ENCODE results near the gene CAPN14.

Gene CAPN14

GRCh38 chr2:31205186-31205585 lies 12.1 kb downstream of the CAPN14 start:
- TF ChIP-seq ARNTL (CRISPR knock-in tag; IDR thresholded peaks at IDR 0.05; ENCODE audit: borderline replicate concordance, low read depth) (no peak), ISL1 (CRISPR knock-in tag; IDR thresholded peaks at IDR 0.05) (no peak), PPARA (CRISPR knock-in tag; IDR thresholded peaks at IDR 0.05; ENCODE audit: borderline replicate concordance) (no peak), ZC3H10 (CRISPR knock-in tag; IDR thresholded peaks at IDR 0.05) (no peak), BACH2 (CRISPR knock-in tag; IDR thresholded peaks at IDR 0.05; ENCODE audit: borderline replicate concordance) (no peak), POU6F1 (CRISPR knock-in tag; IDR thresholded peaks at IDR 0.05; ENCODE audit: borderline replicate concordance, low read depth) (no peak), ZNF565 (CRISPR knock-in tag; conservative IDR thresholded peaks at IDR 0.05; ENCODE audit: low read depth) (no peak), TOX (CRISPR knock-in tag; IDR thresholded peaks at IDR 0.05; ENCODE audit: borderline replicate concordance) (no peak), CREB5 (CRISPR knock-in tag; IDR thresholded peaks at IDR 0.05; ENCODE audit: low read depth) (no peak)
- ATAC-seq: no peak

GRCh38 chr2:31204783-31205182 lies 12.5 kb downstream of the CAPN14 start:
- TF ChIP-seq SNAI2 (CRISPR knock-in tag; IDR thresholded peaks at IDR 0.05): no peak
- no peak for TF ChIP-seq ZNF8 (CRISPR knock-in tag; IDR thresholded peaks at IDR 0.05)
- TF ChIP-seq TOX (CRISPR knock-in tag; IDR thresholded peaks at IDR 0.05; ENCODE audit: borderline replicate concordance): no peak
- TF ChIP-seq, protein P1, sequence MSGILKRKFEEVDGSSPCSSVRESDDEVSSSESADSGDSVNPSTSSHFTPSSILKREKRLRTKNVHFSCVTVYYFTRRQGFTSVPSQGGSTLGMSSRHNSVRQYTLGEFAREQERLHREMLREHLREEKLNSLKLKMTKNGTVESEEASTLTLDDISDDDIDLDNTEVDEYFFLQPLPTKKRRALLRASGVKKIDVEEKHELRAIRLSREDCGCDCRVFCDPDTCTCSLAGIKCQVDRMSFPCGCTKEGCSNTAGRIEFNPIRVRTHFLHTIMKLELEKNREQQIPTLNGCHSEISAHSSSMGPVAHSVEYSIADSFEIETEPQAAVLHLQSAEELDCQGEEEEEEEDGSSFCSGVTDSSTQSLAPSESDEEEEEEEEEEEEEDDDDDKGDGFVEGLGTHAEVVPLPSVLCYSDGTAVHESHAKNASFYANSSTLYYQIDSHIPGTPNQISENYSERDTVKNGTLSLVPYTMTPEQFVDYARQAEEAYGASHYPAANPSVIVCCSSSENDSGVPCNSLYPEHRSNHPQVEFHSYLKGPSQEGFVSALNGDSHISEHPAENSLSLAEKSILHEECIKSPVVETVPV (CRISPR knock-in tag; IDR thresholded peaks at IDR 0.05): no peak
- TF ChIP-seq GLIS3 (CRISPR knock-in tag; IDR thresholded peaks at IDR 0.05): no peak
- TF ChIP-seq ZFP3 (CRISPR knock-in tag; IDR thresholded peaks at IDR 0.05): no peak
- TF ChIP-seq RARB (CRISPR knock-in tag; IDR thresholded peaks at IDR 0.05): no peak
- no peak for TF ChIP-seq TCF4 (CRISPR knock-in tag; IDR thresholded peaks at IDR 0.05; ENCODE audit: borderline replicate concordance)
- TF ChIP-seq PATZ1 (CRISPR knock-in tag; IDR thresholded peaks at IDR 0.05; ENCODE audit: borderline replicate concordance): no peak
- TF ChIP-seq PPARA (CRISPR knock-in tag; IDR thresholded peaks at IDR 0.05; ENCODE audit: borderline replicate concordance): no peak
- no peak for TF ChIP-seq OSR1 (CRISPR knock-in tag; IDR thresholded peaks at IDR 0.05)
- TF ChIP-seq CREB5 (CRISPR knock-in tag; IDR thresholded peaks at IDR 0.05; ENCODE audit: low read depth): no peak
- TF ChIP-seq ZFP30 (CRISPR knock-in tag; IDR thresholded peaks at IDR 0.05): no peak
- no peak for TF ChIP-seq ZC3H10 (CRISPR knock-in tag; IDR thresholded peaks at IDR 0.05)
- no peak for TF ChIP-seq ZNF565 (CRISPR knock-in tag; conservative IDR thresholded peaks at IDR 0.05; ENCODE audit: low read depth)
- no peak for TF ChIP-seq ARNTL (CRISPR knock-in tag; IDR thresholded peaks at IDR 0.05; ENCODE audit: borderline replicate concordance, low read depth)
- no peak for TF ChIP-seq BACH2 (CRISPR knock-in tag; IDR thresholded peaks at IDR 0.05; ENCODE audit: borderline replicate concordance)
- no peak for TF ChIP-seq POU6F1 (CRISPR knock-in tag; IDR thresholded peaks at IDR 0.05; ENCODE audit: borderline replicate concordance, low read depth)
- TF ChIP-seq ESRRG (CRISPR knock-in tag; IDR thresholded peaks at IDR 0.05): no peak
- TF ChIP-seq ISL1 (CRISPR knock-in tag; IDR thresholded peaks at IDR 0.05): no peak
- ATAC-seq: no peak

GRCh38 chr2:31203916-31204315 lies 13.4 kb downstream of the CAPN14 start:
- no peak for ATAC-seq
- TF ChIP-seq, protein P1 (CRISPR knock-in tag; IDR thresholded peaks at IDR 0.05): no peak
- TF ChIP-seq POU6F1 (CRISPR knock-in tag; IDR thresholded peaks at IDR 0.05; ENCODE audit: borderline replicate concordance, low read depth) (no peak), GLIS3 (CRISPR knock-in tag; IDR thresholded peaks at IDR 0.05) (no peak), BACH2 (CRISPR knock-in tag; IDR thresholded peaks at IDR 0.05; ENCODE audit: borderline replicate concordance) (no peak), TCF4 (CRISPR knock-in tag; IDR thresholded peaks at IDR 0.05; ENCODE audit: borderline replicate concordance) (no peak), ARNTL (CRISPR knock-in tag; IDR thresholded peaks at IDR 0.05; ENCODE audit: borderline replicate concordance, low read depth) (no peak), PATZ1 (CRISPR knock-in tag; IDR thresholded peaks at IDR 0.05; ENCODE audit: borderline replicate concordance) (no peak), ISL1 (CRISPR knock-in tag; IDR thresholded peaks at IDR 0.05) (no peak), ZNF565 (CRISPR knock-in tag; conservative IDR thresholded peaks at IDR 0.05; ENCODE audit: low read depth) (no peak)
